Islet precursor cell (in vitro differentiated cells): Measurements from ENCODE around the gene USP53.
A peak's percentile ranks its signal among the peaks of the same experiment; 100 is the strongest.
"Not testable (repeated sequence)": the region's sequence is repeated elsewhere in the genome, so short reads cannot be mapped to it uniquely, and the experiment has no call there.

Source experiments
- DNase-seq: peaks from one replicate; pipeline ENCODE4 v3.0.0-alpha.2; 2018

USP53 gene

DNA sequence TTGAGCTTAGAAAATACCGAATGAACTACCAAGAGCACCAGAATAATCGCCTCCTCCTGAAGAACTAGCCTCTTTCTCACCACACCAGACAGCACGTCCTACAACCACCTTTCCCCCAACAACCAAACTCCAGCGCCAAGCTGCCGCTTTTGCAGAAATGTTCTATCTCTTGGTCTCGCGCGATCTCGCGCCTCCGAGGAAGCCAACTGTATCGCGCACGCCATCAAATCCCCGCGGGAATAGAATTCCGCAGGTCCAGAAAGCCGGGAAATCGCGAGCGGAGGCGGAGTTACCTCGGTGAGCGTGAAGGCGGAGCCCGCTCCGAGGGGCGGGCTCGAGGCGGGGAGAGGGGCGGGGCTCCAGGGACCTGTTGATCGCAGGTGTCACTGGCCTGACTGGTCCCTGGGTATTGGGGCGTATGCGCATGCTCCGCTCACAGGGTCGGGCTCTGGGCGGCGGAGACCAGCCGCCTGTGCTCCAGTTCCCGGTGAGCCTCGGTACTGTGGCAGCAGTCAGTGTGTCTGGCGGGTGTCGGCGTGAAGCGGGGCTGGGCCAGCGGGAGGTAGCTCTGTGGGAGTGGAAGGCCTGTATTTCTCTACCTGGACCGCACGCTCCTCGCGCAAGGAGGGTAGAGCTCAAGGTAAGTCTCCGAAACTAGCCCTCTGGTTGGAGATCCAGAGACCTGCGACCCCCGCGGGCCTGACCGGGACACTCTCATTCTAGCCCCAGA, at the start of gene USP53:
TSS of gene USP53 (plus strand) at position 480 of the 730 bp plus-strand sequence. CDS start 27,047 bp downstream, outside the sequence.
- DNase-seq, result peak; percentile 100

DNA sequence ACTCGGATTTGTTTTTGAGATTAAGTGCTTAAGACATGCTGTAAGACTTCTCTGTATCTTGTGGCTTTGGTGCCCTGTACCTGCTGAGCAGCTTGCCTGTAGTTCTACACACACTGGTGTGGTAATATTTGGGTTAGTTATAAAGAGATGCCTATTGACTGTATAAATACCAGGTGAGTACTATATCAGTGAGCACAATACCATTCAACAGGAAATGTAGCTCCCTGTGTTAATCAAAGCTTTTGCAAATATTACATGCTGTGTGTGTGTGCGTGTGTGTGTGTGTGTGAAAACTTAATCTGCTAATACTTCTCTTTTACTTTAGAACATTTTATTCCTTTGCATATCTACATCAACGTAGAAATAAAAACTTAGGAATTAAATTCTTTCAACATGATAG, 46.7 kb upstream of the USP53 start:
- DNase-seq, result no peak

DNA sequence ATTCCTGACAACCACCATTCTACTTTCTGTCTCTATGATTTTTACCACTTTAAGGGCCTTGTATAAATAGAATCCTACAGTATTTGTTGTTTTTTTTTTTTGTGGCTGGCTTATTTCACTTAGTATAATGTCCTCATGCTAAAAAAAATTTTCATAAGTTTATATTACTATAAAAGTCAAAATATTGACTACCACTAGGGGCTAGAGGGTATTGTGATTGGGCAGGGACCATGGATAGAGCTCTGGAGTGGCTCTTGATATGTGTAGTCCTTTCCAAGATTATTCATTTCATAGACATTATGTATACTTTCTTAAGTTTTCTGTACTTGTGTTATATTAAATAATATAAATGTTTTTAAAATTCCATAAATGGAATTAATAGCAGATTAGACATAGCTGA, 42.3 kb upstream of the USP53 start:
- no peak for DNase-seq

DNA sequence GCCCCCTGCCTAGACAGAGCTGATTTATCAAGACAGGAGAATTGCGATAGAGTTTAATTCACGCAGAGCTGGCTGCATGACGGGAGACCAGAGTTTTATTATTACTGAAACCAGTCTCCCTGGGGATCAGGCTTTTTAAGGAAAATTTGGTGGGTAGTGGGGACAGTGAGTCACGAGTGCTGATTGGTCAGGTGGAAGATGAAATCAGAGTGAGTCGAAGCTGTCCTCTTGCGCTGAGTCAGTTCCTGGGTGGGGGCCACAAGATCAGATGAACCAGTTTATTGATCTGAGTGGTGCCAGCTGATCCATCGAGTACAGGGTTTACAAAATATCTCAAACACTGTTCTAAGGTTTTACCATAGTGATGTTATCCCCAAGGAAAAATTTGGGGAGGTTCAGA, 40.3 kb upstream of the USP53 start:
- no peak for DNase-seq

DNA sequence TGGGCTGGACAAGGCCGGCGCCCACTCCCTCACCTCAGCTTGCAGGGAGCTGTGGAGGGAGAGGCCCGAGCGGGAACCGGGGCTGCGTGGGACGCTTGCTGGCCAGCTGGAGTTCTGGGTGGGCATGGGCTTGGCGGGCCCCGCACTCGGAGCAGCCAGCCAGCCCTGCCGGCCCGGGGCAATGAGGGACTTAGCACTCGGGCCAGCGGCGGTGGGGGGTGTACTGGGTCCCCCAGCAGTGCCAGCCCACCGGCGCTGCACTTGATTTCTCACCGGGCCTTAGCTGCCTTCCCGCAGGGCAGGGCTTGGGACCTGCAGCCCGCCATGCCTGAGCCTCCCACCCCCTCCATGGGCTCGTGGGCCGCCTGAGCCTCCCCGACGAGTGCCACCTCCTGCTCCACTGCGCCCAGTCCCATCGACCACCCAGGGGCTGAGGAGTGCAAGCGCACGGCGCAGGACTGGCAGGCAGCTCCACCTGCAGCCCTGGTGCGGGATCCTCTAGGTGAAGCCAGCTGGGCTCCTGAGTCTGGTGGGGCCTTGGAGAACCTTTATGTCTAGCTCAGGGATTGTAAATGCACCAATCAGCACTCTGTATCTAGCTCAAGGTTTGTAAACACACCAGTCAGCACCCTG, 38.7 kb upstream of the USP53 start:
- not testable (repeated sequence) for DNase-seq

DNA sequence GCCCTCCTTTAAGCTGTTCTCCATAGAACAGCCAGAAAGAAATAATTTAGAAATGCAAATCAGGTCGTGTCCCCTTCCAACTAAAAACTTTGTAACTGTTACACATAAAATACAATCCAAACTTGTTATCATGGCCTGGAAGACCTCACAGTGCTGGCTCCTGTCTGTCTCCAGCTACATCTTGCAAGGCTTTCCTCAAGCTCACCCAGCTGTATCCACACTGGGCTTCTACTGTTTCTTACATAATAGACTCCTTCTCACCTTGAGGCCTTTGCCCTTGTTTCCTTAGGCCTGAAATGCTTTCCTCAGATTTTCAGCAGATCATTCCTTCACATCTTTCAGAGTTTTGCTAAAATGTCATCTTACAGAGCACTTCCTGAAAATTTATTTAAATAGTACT, 33.5 kb upstream of the USP53 start:
- no peak for DNase-seq

DNA sequence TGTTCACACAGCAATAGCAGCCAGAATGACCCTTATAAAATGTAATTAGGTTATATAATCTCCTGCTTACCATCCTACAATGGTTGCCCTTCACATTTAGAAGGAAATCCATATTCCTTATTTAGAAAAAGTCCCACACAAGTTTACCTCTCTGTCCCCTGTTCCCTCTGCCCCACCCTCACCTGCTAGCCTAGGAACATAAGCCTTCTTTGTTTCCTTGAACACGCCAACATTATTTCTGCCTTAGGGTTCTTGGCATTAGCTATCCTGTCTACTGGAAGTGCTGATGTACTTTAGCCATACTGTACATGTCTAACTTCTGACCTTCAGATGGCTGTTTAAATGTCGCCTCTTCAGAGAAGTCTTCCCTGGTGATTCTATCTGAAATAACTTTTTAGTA, 28.4 kb upstream of the USP53 start:
- no peak for DNase-seq

DNA sequence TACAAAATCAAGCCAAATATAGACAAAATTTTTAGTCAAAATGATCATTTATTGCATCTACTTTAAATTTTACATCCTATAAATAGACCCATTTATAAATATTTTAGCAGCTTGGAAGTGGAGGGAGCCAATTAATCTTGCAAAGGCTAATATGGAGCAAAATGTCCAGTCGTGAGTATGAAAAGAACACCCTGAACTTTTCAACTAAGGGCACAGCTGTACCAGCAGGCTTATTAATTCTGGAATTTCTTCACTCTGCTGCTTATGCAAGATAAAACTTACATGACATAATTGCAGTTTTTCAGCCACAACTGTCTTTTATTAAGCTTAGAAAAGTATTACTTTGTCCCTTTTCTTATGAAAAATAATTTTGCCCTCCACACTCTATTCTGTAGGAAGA, 22.9 kb upstream of the USP53 start:
- DNase-seq, result no peak

DNA sequence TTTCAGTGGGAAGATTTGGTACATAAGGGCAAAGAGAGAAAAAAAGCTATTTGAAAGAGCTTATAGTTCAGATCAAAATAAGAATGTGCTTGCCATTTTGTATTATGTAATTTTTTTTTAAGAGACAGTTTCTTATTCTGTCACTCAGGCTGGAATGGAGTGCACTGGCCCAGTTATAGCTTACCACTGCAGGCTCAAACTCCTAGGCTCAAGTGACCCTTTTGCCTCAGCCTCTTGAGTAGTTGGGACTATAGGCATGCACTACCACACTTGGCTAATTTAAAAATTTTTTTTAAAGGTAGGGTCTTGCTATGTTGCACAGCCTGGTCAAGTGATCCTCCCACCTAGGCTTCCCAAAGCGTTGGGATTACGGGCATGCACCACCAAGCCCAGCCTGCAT, 22.2 kb upstream of the USP53 start:
- DNase-seq, result no peak

DNA sequence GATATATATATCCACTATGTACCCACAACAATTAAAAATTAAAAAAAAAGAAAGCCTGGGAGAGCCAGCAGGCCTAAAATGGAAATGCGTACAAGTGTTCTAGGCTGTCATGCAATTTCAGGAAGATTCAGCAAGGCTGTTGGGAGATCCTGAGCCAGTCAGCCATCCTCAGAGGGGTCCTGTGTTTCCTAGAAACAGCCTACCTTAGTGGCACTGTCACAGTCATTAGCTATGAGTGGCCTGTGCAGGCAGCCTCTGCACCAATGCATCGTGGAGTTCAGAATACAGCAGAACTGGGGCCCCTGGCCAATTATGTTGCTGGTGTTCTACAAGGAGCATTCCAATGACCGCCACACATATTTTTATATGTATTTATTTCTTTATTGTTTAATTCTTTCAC, 21.0 kb upstream of the USP53 start:
- DNase-seq, result no peak

DNA sequence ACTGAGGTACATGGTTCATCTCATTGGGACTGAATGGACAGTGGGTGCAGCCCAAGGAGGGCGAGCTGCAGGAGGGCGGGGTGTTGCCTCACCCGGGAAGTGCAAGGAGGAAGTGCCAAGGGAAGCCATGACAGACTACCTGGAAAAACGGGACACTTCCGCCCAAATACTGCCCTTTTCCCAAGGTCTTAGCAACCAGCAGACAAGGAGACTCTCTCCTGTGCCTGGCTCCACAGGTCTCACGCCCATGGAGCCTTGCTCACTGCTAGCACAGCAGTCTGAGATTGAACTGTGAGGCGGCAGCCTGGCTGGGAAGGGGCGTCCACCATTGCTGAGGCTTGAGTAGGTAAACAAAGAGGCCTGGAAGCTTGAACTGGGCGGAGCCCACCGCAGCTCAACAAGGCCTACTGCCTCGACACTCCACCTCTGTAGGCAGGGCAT, 14.7 kb upstream of the USP53 start:
- DNase-seq, result no peak

DNA sequence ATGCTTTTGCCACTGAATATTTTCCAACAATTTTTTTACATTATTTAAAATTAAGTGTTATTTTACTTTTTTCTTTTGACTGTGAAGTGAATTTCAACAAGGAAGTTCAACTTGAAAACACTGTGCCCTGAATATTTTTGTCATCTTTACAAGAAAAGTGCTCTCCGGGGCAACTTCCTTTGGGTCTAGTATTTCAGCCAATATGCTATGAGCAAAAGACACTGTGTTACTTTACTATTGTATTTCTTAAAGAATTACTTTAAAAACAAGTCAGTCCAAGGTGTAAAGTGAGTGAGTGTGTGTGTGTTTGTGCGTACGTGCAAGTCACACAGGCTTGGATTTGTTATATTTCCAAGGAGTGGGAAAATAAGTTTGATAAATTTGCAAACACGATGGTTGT, 7.6 kb upstream of the USP53 start:
- DNase-seq, result no peak

DNA sequence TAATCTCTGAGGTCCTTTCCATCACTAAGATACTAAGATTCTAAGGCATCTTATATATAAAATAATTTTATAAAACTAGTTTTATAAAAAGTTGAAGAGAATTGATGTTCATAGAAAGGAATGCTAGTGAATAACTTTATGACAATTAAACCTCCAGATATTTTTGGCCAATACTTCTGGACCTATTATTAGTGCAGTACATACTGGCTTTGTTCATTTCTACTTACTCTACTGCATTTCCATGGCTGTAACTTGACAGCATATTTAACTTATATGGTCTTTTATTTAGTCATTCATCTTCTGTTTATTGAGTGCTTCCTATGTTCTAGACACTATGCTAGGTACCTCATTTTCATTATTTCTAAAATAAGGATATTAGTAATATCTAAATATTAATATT, 6.8 kb upstream of the USP53 start:
- DNase-seq, result no peak

DNA sequence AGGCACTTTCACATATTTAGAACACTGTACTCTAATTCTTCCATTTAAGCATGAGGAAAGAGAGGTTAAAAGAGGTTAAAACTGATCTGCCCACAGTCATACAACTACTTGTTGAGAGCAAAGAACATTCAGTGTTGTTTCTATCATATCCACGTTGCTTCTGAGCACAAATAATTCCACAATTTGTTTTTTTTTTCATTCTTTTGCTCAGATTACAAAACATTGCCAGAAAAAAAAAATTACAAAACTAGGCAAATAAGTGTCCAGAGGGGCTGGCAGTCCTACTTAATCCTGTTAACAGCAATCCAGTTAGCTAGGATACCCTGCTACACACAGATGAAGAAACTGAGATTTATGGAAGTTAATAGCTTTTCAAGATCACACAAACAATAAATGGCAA, 6.3 kb upstream of the USP53 start:
- DNase-seq, result no peak

DNA sequence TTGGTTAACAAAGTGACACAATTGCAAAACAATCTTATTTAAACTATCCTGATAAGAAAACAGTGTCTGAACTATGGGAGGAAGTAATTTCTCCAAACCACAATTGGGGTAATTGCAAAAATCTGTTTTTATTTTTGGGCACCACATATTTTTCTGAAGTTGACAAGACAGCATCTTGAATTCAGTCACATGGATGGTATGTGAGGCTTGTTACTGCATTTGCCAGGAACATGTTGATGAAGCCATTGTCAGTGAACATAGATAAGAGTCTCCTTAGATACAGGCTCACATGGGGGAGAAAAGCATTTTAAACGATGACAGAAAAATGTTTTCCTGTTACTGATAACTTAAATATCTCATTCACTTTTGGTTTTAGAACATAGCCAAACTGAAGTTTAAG, 5.5 kb upstream of the USP53 start:
- no peak for DNase-seq

DNA sequence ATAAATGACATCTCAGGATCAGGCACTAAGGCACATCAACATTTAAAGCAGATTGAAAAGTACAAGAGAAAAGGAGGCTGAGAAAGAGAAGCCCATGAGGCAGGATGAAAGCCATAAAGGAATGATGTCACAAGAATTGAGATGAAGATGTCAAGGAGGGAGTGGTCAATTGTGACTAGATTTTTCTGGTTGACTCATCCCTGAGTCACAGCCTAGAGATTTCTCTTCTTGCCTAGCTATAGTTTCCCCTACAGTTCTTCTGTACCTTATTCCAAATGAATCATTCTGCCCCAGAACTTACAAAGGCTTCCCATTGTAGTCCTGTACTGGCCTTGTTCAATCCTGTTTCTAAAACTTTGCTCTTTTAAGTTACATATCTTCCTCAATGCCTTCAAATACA, 3.4 kb upstream of the USP53 start:
- DNase-seq, result peak; percentile 63

DNA sequence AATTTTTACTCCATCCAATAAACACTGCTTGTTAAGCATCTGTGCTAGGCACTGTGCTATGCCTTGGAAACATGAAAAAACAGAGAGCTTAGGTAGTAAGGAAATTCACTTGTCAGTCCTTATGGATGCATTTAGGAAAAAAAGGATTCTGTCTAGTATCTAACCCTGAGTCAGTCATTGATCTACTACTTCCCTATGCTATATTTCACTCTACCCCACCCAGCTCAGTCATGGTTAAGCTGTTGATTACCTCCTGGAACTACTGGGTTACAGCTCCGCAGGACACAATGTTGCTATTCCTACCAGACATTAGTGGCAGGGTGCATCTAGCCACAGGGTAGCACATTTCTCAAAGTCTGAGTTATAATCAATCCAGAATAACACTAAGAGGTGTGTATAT, 2.9 kb upstream of the USP53 start:
- DNase-seq, result no peak

DNA sequence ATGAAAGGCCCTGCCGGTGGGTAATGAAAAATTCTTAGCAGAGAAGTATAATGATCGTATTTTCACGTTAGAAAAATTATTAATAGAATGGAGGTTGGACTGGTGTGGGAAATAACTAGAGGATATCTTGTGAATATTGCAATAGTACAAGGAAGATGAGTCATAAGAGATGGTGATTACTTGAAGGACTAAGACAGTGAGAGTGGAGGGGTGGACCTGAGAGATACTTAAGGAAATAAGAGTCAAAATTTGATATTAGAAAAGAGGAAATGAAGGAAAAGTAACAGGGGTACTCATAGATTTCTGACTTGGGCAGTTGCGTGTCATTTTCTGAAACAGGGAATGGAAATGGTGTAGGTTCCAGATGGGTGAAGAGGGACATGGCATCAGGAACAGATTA, 1.7 kb upstream of the USP53 start:
- no peak for DNase-seq

DNA sequence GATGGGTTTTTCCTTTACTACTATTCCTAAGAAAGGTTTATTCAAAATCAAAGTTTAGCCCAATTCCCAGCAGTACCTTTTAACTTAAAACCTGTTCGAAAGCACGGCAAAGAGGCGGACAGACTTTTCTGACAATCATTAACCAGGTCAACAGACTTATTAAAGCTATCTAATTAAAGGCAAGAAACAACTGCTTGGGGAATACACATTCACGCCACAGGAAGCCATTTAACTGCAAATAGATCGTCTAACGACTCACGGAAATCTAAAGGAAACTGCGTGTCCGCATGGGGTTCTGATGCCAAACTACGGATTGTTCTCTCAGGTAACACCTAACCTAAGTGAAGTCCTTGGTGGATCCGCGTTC, 663 bp upstream of the USP53 start:
- DNase-seq, result no peak

DNA sequence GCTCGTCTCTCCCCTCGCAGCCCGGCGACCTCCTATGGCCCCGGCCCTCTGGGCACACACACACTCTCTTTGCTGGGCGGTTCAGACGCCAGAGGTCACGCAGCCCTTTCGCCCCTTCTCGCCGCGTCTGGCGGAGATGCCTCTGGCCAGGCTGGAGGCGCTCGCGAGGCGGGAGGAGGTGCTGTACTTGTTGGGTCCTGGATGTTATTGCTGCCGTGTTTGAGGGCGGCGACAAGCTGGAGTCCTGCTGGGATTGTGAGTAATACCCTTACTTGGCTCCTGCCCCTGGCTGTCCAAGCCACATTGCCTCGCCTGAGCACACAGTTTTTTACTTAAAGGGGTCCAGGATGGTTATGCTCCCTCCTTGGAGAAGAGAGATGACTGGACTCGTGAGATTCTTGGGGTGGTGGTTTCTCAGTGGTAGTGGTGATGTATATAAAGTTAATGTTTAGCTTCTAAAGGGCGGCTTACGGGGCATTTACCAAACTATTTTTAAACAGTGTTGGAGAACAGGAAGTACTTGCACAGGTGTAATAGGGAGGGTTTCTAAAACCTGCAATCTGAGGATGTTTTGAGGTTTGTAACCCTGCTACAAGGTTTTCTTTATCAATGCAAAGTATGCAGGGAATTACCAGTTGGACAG, 572 bp downstream of the USP53 start:
- DNase-seq, result peak; percentile 96

DNA sequence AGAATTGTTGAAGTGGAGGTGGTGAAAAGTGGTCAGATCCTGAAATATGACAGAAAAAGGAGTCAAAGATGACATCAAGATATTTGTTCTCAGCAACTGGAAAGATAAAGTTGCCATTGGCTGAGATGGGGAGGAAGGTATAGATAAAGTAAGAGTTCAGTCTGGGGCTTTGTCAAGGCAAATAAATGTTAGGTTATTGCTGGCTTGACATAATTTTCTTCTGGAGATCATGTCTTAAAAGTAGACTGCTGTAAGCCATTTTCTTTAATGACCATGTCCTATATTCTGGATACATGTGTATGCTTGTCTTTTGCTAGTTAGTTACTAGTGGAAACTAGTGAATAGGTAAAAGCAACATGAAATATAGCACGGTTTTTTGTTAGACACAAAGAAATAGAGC, 5.6 kb downstream of the USP53 start:
- DNase-seq, result no peak

DNA sequence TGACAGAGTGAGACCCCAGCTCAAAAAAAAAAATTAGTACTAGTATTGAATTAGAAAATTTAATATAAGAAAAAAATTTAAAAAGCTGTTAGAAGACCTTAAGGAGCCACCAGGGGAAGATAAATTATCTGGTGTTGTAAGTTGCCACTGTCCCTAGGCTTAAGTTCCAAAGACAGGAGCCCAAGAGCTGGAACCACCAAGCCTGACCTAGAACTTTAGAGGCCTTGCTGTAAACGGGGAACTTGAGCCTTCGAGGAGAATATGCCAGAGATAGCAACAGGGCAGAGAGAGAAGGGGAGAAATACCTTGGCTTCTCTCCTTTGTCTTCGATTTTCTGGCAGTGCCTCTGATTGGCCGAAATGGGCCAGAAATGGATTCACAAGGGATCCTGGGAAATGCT, 8.9 kb downstream of the USP53 start:
- no peak for DNase-seq

DNA sequence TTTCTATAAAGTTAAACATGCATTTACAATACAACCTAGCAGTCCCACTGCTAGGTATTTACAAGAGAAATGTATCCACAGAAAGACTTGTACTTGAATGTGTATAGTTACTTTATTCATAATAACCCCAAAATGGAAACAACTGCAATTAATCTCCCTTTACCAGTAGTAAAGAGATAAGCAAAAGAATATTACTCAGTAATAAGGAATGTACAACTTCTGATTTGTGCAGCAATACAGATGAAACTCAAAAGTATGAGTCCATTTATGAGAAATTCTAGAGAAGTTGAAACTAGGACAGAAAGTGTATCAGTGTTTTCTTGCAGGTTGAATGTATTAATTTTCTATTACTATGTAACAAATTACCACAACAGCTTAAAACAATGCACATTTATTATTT, 15.2 kb downstream of the USP53 start:
- DNase-seq, result no peak

DNA sequence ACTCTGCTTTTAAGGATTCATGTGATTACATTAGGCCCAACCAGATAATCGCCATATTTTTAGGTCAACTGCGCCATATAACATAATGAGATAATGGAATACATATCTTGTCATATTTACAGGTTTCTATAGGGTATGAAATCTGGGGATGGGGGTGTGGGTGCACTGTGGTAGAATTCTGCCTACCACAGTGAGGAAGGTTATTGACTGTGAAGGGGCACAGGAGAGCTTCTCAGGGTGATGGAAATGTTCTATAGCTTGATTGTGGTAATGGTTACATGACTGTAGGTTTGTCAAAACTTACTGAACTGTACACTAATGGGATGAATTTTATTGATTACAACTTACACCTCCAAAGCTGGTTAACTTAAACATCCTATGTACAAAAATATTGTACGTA, 15.9 kb downstream of the USP53 start:
- no peak for DNase-seq
